ENCODE results near the gene GRM1.

GRM1 gene

GRCh38 chr6:146286961-146287360 is 258.1 kb downstream of the GRM1 start:
- TF ChIP-seq TSHZ2 (CRISPR knock-in tag; IDR thresholded peaks at IDR 0.05), result no peak
- TF ChIP-seq BACH2 (CRISPR knock-in tag; IDR thresholded peaks at IDR 0.05; ENCODE audit: borderline replicate concordance), result no peak
- no peak for TF ChIP-seq RARB (CRISPR knock-in tag; IDR thresholded peaks at IDR 0.05)
- no peak for TF ChIP-seq ZFP3 (CRISPR knock-in tag; IDR thresholded peaks at IDR 0.05)
- TF ChIP-seq ARNTL (CRISPR knock-in tag; IDR thresholded peaks at IDR 0.05; ENCODE audit: borderline replicate concordance, low read depth), result no peak
- no peak for TF ChIP-seq ESRRG (CRISPR knock-in tag; IDR thresholded peaks at IDR 0.05)
- TF ChIP-seq POU6F1 (CRISPR knock-in tag; IDR thresholded peaks at IDR 0.05; ENCODE audit: borderline replicate concordance, low read depth), result no peak
- no peak for TF ChIP-seq CSRNP3 (CRISPR knock-in tag; IDR thresholded peaks at IDR 0.05)
- TF ChIP-seq ISL1 (CRISPR knock-in tag; IDR thresholded peaks at IDR 0.05), result no peak
- no peak for TF ChIP-seq PPARA (CRISPR knock-in tag; IDR thresholded peaks at IDR 0.05; ENCODE audit: borderline replicate concordance)
- no peak for TF ChIP-seq GLIS3 (CRISPR knock-in tag; IDR thresholded peaks at IDR 0.05)
- no peak for TF ChIP-seq ZFP30 (CRISPR knock-in tag; IDR thresholded peaks at IDR 0.05)
- no peak for TF ChIP-seq ZNF565 (CRISPR knock-in tag; conservative IDR thresholded peaks at IDR 0.05; ENCODE audit: low read depth)
- TF ChIP-seq ZNF8 (CRISPR knock-in tag; IDR thresholded peaks at IDR 0.05), result no peak
- no peak for TF ChIP-seq PATZ1 (CRISPR knock-in tag; IDR thresholded peaks at IDR 0.05; ENCODE audit: borderline replicate concordance)
- no peak for TF ChIP-seq ZC3H10 (CRISPR knock-in tag; IDR thresholded peaks at IDR 0.05)
- no peak for TF ChIP-seq CSDC2 (CRISPR knock-in tag; IDR thresholded peaks at IDR 0.05)
- TF ChIP-seq SNAI2 (CRISPR knock-in tag; IDR thresholded peaks at IDR 0.05), result no peak
- ATAC-seq, result no peak

GRCh38 chr6:146287691-146288369 is 259.0 kb downstream of the GRM1 start:
- no peak for TF ChIP-seq PPARA (CRISPR knock-in tag; IDR thresholded peaks at IDR 0.05; ENCODE audit: borderline replicate concordance)
- TF ChIP-seq OSR1 (CRISPR knock-in tag; IDR thresholded peaks at IDR 0.05), result no peak
- no peak for TF ChIP-seq CREB5 (CRISPR knock-in tag; IDR thresholded peaks at IDR 0.05; ENCODE audit: low read depth)
- TF ChIP-seq ZFP3 (CRISPR knock-in tag; IDR thresholded peaks at IDR 0.05), result no peak
- no peak for TF ChIP-seq POU6F1 (CRISPR knock-in tag; IDR thresholded peaks at IDR 0.05; ENCODE audit: borderline replicate concordance, low read depth)
- TF ChIP-seq SNAI2 (CRISPR knock-in tag; IDR thresholded peaks at IDR 0.05), result no peak
- TF ChIP-seq TOX (CRISPR knock-in tag; IDR thresholded peaks at IDR 0.05; ENCODE audit: borderline replicate concordance), result no peak
- TF ChIP-seq TSHZ2 (CRISPR knock-in tag; IDR thresholded peaks at IDR 0.05), result no peak
- TF ChIP-seq CSDC2 (CRISPR knock-in tag; IDR thresholded peaks at IDR 0.05), result no peak
- no peak for TF ChIP-seq ZC3H10 (CRISPR knock-in tag; IDR thresholded peaks at IDR 0.05)
- no peak for TF ChIP-seq CSRNP3 (CRISPR knock-in tag; IDR thresholded peaks at IDR 0.05)
- TF ChIP-seq TCF4 (CRISPR knock-in tag; IDR thresholded peaks at IDR 0.05; ENCODE audit: borderline replicate concordance), result no peak
- no peak for TF ChIP-seq ZNF565 (CRISPR knock-in tag; conservative IDR thresholded peaks at IDR 0.05; ENCODE audit: low read depth)
- no peak for TF ChIP-seq RARB (CRISPR knock-in tag; IDR thresholded peaks at IDR 0.05)
- TF ChIP-seq ARNTL (CRISPR knock-in tag; IDR thresholded peaks at IDR 0.05; ENCODE audit: borderline replicate concordance, low read depth), result no peak
- no peak for TF ChIP-seq ZNF70 (CRISPR knock-in tag; IDR thresholded peaks at IDR 0.05)
- TF ChIP-seq ISL1 (CRISPR knock-in tag; IDR thresholded peaks at IDR 0.05), result no peak
- TF ChIP-seq ZFP30 (CRISPR knock-in tag; IDR thresholded peaks at IDR 0.05), result no peak
- ATAC-seq, result no peak

Measured in SK-N-SH treated with all-trans-retinoic acid at 6 μM for 48 hours (cell line).